ENCODE results near the gene LGALS7.
"Not testable (repeated sequence)": the region's sequence is repeated elsewhere in the genome, so short reads cannot be mapped to it uniquely, and the experiment has no call there.

LGALS7 gene

GRCh38 chr19:38773469-38774177 lies at the start of gene LGALS7:
Gene LGALS7 (minus strand): TSS chr19:38773517. CDS start chr19:38773492, 25 bp downstream.
- no peak for DNase-seq

DNA sequence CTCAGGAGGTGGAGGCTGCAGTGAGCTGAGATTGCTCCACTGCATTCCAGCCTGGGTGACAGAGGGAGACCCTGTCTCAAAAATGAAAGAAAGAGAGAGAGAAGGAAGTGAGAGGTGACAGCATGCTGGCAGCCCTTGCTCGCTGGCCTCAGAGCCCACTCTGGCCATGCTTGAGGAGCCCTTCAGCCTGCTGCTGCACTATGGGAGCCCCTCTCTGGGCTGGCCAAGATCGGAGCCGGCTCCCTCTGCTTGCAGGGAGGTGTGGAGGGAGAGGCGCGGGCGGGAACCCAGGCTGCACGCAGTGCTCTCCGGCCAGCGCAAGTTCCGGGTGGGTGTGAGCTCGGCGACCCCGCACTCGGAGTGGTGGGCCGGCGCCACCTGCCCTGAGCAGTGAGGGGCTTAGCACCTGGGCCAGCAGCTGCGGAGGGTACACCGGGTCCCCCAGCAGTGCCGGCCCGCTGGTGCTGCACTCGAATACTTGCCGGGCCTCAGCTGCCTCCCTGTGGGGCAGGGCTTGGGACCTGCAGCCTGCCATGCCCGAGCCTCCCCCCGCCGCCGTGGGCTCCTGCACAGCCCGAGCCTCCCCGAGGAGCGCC lies 48.0 kb upstream of the LGALS7 start:
- DNase-seq, result not testable (repeated sequence)

DNA sequence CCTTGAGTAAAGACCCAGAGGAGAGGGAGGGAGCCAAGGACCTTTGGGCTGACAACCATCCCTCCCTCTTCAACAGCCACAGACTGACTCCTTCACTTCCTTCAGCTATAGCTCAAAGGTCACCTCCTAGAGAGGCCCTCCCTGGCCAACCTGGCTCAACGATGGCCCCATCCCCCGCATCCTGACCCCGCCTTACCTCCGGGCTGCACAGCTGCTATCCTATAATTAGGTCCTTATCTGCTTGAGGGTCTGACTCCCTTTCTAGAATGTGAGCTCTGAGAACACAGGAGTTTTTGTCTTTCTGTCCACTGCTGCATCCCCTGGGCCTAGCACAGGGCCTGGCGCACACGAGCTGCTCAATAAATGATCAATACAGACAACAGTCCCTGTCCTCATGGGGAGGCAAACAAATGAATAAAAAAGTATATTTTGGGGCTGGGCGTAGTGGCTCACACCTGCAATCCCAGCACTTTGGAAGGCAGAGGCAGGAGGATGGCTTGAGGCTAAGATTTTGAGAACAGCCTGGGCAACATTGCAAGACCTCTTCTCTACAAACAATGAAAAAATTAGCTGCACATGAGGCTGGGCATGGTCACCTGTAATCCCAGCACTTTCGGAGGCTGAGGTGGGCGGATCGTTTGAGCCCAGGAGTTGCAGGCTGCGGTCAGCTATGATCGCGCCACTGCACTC lies 46.1 kb upstream of the LGALS7 start:
- no peak for DNase-seq

- DNase-seq, result no peak
Measured at GRCh38 chr19:38817081-38817480, 43.8 kb upstream of the LGALS7 start.

DNA sequence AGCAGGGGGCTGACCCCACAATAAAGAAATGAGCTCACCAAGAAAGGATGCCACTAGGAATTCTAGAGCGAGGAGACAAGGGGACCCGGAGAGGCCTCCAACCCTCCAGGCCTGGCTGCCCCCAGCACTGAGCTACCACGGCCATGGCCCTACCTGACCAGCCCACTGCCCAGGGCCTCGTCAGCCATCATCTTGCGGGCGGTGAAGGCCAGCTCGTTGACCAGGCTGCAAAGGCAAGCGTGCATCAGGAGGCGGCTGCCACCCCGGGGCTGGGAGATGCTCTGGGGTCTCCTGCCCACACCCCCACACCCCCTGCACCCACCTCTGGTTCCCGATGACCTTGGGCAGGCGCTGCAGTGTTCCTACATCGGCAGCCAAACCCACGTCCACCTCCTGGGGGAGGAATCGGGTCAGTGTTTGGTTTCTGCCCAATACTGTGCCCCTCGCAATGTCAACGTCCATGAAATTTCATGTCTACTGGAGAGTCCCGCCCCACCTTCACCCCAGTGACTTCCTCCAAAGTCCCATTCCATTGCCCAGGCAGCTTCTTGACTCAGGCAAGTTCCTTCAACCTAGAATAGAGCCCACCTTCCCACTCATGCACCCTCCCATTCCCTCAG lies 42.9 kb upstream of the LGALS7 start:
- no peak for DNase-seq

GRCh38 chr19:38815059-38816001 lies 42.0 kb upstream of the LGALS7 start:
- DNase-seq, result no peak

- not testable (repeated sequence) for DNase-seq
Measured at GRCh38 chr19:38813932-38814331, 40.6 kb upstream of the LGALS7 start.

- DNase-seq, result no peak
Measured at GRCh38 chr19:38813323-38813722, 40.0 kb upstream of the LGALS7 start.

- no peak for DNase-seq
Measured at GRCh38 chr19:38812841-38813320, 39.6 kb upstream of the LGALS7 start, which contains the start of gene LGALS4. Gene LGALS4 (minus strand): TSS chr19:38812945. CDS start chr19:38812886, 59 bp downstream.

GRCh38 chr19:38812009-38812840 lies 38.9 kb upstream of the LGALS7 start:
- no peak for DNase-seq

DNA sequence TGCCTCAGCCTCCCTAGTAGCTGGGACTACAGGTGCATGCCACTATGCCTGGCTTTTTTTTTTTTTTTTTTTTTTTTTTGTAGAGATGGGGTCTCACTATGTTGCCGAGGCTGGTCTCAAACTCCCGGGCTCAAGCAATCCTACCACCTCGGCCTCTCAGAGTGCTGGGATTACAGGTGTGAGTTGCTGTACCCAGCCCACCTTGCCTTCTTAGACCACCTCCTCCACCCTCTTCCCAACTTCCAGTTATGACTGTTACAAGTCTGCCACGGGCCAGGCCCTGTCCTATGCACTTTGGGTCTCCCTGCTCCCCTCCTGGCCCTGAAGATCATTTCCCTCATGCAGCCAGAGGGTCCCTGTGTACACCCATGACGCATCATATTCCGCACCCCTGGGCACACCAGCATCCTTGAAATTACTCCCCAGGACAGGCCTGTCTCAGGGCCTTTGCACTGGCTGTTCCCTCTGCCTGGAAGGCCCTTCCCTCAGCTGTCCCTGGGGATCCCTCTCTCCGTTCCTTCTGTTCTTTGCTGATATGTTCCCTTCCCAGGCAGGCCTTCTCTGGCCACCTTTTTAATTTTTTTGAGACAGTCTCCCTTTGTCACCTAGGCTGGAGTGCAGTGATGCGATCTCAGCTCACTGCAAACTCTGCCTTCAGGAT lies 36.4 kb upstream of the LGALS7 start:
- no peak for DNase-seq

GRCh38 chr19:38808741-38809140 lies 35.4 kb upstream of the LGALS7 start:
- DNase-seq, result no peak

DNA sequence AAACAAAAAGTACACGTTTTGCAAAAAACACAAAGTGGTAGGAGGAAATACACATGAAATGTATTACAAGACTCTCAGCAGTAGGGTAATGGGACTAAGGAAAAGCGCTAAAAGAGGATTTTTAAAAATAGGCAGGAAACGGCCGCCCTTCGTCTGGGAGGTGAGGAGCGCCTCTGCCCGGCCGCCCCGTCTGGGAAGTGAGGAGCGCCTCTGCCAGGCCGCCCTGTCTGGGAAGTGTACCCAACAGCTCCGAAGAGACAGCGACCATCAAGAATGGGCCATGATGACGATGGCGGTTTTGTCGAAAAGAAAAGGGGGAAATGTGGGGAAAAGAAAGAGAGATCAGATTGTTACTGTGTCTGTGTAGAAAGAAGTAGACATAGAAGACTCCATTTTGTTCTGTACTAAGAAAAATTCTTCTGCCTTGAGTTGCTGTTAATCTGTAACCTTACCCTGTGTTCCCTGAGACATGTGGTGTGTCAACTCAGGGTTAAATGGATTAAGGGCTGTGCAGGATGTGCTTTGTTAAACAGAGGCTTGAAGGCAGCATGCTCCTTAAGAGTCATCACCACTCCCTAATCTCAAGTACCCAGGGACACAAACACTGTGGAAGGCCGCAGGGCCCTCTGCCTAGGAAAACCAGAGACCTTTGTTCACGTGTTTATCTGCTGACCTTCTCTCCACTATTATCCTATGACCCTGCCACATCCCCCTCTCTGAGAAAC lies 34.2 kb upstream of the LGALS7 start:
- not testable (repeated sequence) for DNase-seq

DNA sequence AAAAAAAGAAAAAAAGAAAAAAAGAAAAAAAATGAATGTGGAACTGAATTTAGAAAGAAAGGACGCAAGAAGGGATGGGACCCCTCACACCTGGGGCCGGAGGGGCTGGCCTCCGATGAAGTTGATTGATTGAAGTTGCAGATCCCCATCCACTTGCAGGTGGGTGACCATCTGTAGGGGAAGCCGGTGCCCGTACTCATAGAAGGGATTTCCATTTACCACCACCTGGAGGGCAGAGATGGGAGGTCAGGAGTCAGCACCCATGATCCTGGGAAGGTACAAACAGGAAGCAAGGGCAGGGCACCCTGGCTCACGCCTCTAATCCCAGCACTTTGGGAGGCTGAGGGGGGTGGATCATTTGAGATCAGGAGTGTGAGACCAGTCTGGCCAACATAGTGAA lies 33.1 kb upstream of the LGALS7 start:
- DNase-seq, result no peak

DNA sequence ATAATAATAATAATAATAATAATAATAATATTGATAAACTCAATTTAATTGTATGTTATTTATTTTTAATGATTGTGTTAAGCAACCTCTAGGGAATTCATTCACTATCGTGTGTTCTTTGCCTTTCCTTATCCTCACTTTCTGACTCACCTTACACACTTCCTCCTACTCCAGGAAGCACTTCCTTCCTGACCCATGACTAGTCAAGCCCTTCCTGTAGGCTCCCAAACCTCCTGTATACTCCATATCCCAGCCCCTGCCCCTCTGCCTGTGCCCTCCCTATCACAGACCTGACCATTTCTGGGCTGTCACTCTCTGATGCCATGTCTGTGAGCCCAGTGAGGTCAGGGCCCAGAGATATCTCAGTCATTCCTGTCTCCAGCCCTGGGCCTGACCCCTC lies 31.9 kb upstream of the LGALS7 start:
- no peak for DNase-seq

GRCh38 chr19:38803543-38803942 lies 30.2 kb upstream of the LGALS7 start:
- no peak for DNase-seq

GRCh38 chr19:38801359-38802095 lies 28.2 kb upstream of the LGALS7 start:
- DNase-seq, result no peak

DNA sequence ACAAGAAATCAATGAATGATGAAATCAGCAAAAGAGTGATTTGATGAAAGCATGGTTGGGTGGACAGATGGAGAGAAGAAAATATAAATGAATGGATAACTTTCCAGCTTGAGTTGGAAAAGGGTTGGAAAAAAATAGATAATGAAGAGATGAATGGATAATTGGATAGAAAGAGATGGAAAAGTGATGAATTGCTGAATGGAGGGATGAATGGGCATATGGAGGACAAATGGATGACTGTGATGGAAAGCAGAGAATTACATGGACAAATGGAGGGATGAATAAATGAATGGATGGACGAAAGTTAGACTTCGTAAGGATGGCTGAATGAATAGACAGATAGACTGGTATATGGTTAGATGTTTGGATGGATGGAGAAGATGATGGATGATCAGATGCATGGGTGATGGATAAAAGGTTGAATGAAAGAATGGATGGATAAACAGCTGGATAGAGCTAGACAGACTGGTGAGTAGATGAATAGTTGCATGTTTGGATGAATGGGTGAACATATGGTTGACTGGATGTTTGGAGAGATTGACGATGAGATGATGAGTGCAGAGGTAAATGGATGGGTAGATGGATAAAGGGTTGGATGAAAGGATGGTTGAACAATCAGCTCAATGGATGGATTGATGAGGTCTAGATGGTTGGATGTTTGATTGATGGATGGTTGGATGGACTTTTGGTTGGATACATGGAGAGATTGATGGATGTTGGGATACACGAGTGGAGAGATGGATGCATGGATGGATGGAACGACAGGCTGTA lies 27.4 kb upstream of the LGALS7 start:
- DNase-seq, result no peak
